HG03457 (cell line): ENCODE results near the gene GOPC.

Source experiments
- ATAC-seq: cut with Tn5 transposase; IDR thresholded peaks from one replicate; pipeline ENCODE4 v1.9.1; 2021; ENCODE audit warnings: moderate number of reproducible peaks; ENCODE audit not compliant: unreplicated experiment

The GOPC gene

DNA sequence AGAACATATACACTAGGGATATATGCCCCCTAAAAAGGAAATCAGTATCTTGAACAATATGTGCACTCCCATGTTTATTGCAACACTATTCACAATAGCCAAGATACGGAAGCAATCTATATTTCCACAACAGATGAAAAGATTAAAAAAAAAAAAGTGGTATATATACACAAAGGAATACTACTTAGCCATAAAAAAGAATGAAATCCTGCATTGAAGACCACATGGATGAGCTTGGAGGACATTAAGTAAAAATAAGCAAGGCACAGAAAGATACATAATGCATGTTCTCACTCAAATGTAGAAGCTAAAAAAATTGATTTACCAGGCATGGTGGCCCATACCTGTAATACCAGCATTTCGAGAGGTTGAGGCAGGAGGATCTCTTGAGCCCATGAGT is 4.6 kb downstream of the GOPC start:
- ATAC-seq: no peak

DNA sequence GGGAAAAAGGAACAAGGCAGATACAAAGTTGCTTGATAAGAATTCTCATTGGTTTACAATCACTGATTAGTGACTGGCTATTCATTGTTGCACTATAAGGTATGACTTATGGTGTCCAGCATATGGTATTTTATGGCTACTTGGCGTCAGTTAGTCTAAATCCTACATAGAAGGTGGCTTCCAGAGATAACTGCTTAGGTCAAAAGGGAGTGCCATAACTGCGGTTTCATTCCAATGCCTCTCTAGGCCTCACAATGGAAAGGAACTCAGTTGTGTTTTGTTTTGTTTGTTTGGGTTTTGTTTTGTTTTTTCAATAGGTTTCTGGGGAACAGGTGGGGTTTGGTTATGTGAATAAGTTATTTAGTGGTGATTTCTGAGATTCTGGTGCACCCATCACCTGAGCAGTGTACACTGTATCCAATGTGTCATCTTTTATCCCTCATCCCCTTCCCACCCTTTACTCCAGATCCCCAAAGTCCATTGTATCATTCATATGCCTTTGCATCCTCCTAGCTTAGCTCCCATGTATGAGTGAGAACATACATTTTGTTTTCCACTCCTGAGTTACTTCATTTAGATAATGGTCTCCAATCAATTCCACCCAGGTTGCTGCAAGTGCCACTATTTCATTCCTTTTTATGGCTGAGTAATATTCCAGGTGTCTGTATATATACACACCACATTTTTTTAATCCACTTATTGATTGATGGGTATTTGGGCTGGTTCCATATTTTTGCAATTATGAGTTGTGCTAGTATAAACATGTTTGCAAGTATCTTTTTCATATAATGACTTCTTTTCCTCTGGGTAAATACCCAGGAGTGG is 7.0 kb downstream of the GOPC start:
- no peak for ATAC-seq

DNA sequence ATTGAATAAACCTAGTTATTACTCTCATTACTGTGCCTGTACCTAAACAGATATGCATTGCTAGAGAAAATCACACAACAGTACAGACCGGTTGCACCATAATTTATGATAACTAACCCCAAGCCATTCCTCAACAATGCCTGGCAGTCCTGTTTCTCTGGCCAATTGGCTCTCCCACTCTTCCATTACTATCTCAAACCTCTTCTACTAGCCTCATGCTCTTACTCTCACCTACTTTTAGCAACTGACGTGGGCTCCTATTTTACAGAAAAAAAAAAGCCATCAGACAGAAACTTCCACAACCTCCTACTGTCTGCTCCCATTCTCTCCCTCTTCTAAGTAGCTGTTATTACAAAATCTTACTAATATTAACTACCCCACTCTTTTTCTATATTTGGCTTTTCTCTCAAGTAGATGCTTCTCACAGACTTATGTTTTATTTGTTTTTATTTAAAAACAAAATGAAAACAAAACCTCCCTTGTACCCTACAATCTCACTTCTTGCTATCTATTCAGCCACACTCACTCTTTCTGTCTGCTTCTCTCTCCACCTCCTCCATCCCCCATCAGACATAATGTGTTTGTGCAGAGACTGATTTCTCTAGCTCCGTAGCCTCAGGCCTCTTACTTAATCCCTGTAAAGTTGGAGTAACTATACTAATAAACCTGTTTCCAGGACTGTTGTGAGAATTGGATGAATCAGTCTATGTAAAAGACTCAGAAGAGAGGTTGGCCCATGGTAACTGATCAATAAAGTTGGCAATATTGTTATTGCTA is 9.1 kb downstream of the GOPC start:
- ATAC-seq: no peak

DNA sequence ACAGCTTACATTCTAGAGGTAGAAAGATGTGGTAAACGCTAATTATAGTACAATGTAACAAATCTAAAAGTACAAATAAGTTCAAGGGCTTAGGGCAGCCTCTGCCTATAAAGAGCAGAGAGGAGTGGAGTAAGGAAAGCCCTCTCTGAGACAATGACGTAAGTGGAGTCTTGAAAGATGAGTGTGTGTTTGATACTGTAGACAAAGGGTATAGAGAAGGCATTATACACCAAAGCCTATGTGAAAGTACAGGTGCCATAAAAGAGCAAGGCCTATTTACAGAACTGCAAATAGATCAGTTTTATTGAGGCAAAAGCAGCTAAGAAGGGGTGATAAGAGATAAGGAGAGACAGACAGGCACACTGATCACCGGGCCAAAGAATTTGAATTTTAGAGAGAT is 10.9 kb downstream of the GOPC start:
- ATAC-seq: no peak

DNA sequence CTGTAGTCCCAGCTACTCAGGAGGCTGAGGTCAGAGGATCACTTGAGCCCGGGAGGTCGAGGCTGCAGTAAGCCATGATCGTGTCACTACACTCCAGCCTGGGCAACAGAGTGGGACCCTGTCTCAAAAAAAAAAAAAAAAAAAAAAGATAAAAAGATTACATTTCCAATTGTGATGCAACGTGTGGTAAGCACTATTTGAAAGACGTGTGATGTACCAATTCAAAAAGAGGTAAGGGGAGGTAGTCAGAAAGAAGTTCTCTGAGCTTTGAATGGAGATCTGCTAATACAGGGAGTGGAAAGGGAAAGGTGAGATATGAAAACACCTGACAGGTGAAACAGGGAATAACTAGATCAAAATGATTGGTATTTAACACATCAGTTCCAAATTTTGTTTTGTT is 11.9 kb downstream of the GOPC start:
- ATAC-seq: no peak

DNA sequence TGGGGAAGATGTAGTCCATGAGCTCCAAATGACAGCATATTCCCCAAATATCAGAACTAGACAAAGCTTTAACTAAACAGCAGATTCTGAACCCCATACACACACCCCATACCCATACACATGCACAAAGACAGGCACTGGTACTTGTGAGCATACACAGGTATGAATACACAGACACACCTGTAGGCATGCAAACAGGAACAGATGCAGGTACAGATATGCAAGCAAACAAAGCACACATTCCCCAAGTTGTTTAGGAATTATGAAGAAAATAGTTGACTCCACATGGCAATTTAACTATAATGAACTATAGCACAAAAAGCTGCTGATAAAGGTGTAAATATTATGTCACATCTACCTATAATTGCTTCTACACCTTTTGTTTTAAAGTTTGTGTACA is 16.7 kb downstream of the GOPC start:
- ATAC-seq: no peak

DNA sequence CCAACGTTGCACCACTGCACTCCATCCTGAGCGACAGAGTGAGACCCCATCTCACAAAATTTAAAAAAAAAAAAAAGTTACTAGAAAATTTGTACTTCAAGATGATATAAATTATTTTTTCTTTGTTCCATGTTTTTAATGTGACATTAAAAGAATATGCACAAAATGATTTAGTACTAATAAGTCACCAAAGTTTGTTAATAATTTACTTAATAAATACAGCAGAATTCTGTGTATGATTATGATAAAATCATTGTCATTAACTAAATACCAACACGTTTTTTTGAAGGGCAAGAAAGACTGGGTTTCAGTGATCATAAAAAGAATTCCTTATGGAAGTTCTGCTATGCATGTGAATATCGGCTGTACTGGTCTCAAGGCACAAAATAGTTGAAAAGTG is 28.1 kb downstream of the GOPC start:
- ATAC-seq: no peak

DNA sequence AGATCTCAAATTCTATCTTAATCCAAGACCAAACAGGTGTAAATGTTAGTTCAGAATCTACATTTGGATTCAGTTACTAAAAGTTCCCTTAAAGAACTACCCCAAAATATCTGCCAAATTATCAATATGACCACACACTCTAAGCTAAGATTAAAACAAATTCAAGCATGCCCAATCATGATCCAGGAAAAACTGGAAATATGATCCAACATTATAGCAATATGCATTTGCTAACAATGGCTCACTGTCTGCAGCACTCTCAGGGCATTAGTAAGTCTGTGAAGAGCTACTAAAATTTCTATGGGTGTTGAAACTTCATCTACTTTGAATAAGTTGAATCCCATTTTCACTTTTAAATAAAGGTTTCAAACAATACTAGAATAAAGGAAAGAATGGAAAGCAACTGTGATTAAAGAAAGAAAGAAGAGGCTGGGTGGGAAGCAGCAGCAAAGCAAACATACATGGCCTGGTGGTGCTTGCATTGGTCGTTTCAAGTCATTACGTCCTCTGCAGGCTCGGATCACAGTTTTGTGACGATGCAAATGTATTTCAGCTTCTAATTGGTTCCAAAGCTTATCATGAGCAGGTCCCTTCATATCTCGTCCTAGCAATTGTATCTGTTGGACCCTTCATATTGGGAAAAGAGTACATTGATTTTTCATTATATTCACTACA is 29.2 kb downstream of the GOPC start:
- ATAC-seq: no peak

DNA sequence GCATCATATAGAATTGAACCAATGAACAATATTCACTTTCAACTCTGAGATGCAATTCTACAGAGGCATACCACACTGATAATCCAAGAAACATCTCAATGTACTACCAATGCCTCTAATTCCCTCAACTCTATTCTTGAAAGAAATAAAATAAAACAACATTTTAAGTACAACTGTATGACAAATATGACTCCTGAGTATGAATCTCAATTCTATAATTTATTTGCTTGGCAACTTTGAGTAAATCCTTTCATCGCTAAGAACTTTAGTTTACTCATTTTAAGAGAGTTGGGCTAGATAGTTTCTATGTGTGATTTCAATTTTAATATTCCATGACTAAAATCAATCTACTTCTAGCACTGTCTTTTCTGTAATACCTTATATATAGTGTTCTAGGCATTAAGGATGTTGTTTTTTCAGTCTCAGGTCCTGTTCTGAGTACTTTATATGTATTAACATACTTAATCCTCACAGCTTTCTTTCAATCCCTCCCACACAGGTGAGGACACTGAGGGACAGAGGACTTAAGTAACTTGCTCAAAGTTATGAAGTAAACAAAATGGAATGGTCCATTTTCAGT is 33.4 kb downstream of the GOPC start:
- ATAC-seq: no peak

DNA sequence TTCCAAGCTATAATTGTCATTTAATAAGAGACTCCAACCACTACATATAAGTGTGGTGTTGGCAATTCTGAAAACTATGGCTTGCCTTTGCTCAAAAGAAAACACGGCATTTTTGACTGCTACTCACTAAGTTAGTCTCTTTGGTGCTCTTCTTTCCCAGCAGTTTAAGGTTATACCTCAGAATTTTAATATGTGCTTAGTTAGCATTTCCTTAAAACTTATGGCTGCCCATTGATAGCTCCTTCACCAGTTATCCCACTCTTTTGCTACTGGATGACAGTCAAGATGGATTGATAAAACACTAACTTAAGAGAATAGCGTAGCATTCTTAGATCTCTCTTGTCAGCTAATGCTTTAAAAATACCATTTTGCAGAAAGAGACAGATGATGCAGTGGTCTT is 34.1 kb downstream of the GOPC start:
- ATAC-seq: no peak

DNA sequence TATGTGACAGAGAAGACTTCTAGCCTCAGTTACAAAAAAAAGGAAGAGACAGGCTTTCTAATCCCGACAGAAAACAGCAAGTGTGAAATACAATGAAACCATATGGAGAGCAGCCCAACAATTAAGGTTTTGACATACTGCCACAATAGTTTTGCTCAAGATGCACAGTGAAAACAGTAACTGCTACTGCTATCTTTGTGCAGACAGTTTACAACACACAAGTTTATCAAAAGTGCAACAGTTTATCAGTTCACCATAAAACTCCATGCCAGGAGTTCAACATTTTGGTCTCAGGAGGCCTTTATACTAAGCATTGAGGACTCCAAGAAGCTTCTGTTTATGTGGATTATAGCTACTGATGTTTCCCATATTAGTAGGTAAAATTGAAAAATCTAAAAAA is 37.6 kb downstream of the GOPC start:
- no peak for ATAC-seq

DNA sequence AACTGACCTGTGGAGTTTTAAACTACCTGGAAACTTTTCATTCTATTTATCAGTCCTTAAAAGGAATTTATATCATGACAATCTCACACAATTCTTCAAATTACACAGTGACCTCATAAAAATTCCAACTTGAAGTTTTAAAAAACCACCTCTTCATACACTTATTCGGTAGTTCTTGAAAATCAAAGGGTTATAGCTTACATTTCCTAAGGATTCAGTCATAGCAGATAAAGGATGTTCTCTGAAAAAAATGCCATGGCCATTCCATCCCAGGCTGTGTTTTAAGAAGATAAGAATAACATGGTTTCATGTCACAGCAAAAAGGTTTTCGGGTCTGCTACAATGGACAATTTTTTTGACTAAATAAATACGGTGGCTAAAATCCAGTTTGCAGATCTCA is 41.2 kb downstream of the GOPC start:
- ATAC-seq: no peak

DNA sequence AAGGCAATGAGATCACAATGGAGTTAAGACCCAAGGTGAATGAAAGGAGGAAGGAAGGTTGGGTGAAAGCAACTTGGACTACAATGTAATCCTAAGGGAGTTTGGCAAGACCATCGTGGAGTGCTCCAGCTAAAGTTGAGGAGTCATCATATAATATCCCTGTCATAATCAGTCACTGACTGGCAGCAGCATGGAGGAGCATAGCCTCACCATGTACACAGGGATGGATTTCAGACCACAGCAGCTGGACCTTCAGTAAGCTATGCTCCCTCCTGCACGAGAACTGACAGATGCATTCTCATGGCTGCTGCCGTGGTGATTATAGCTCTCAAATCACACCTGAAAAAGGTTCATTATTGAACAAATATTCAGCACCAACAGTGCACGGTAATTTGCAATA is 43.0 kb downstream of the GOPC start:
- ATAC-seq: no peak

DNA sequence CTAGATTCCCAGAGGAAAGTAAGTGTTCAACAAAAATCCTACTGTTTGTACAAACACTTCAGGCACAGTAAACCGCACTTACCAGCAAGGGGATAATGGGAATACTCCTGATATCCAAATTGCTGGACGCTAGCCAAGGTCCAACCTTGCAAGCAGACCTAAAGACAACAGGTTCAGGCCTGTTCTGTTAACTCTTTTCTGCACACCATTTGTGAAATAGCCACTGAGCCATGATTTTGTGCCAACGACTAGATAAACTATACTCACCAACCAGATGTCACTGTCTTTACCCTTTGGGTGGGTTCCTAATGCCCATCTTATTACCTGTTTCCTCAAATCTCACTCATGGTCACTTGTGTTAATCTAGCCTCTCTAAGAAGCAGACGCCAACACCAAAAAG is 43.5 kb downstream of the GOPC start:
- no peak for ATAC-seq

DNA sequence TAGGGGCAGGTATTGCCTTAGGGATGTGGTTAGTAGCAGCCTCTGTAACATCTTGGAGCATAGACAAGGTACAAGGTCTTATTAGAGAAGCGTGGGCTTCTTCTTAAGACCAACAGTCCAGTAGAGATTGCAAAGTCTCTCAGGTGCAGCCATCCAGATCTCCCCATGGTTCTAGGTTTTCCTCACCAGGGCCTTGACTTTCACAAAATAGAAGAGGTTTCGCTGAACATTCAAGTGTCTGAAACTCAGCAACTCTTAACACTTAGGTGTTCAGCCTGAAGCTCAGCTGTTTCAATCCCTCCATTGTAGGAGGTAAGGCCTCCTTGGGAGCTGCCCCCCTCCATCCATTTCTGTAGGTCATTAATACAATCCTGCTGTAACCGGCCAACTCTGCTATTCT is 44.4 kb downstream of the GOPC start:
- no peak for ATAC-seq

DNA sequence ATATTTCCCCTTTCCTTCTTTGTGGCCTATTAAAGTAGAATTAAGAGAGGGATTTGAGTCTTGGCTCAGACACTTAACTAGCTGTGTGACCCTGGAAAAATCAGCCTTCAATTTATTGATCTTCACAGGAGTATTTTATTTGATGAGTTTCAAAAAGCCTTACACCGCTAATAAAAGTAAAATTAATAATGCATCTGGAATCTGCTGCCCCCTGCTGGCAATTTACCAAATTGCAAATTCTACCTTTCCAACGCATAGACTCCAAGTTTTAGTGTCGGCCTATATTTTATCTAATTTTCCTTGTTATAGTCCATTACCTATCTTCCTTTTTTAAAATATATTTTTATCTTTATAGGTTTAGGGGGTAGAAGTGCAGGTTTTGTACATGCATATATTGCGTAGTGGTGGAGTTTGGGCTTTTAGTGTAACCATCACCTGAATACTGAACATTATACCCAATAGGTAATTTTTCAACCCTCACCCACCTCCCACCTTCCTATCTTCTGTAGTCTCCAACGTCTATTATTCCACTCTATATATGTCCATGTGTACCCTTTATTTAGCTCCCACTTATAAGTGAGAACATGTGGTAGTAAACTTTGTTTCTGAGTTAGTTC is 46.3 kb downstream of the GOPC start:
- no peak for ATAC-seq

DNA sequence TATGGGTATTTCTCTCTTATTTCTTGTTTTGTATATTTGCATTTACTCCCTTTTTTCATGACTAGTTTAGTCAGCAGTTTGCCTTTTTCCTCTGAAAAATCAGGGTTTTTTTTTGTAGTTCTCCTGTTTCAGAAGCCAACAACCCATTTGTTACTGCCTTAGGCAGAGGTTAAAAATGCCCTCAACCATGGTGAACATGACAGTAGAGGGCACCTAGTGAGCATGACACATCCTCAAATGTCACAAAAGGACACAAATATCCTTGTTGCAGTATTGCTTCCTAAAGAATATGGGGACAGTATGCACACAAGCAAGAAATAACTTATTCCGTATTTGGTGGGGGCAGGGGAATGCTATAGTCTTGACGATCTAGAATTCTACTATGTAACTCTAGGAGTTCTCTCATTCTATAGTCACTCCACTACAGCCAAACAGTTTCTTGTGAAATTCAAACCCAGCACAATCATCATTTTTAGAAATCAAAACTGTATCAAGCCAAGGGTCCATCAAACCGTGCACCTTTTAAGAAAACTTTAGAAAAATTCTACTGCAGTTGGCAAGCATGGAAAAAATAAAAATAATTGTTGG is 47.0 kb downstream of the GOPC start:
- no peak for ATAC-seq

DNA sequence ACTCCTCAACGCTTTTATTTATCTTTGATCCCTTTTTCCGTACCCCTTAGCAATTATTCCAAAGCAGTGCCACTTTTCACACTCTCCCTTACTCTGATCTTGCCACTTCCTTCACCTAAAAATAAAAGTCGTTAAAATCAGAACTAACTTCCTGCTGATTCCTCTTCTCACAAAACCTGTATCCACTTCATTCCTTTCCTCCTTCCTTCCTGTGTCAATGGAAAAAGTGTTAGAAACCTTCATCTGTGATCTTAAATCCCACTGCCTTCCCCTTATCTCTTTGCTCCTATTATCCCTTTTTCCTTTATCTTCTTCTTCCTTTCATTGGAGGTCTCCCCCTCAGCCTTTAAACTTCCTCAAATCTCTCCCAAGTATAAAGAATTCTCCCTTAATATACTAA is 49.2 kb downstream of the GOPC start:
- no peak for ATAC-seq

DNA sequence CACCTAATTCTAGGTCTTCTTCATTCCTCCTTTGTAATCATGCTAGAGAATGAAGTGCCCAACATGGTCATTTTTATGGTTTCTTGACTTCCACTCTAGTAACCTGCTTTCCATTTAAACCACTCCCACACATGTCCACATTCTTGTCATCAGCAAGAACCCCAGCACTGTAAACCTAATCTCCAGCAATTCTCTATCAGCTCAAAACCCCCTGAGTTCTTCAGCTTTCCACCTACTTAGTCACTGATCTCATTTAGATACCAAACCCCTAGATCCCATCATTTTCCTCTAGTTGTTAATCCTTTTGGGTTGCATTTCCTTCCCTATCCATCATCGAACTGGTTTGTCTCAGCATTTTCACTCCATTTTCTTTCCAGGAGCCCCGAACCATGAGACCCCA is 49.7 kb downstream of the GOPC start:
- ATAC-seq: no peak

DNA sequence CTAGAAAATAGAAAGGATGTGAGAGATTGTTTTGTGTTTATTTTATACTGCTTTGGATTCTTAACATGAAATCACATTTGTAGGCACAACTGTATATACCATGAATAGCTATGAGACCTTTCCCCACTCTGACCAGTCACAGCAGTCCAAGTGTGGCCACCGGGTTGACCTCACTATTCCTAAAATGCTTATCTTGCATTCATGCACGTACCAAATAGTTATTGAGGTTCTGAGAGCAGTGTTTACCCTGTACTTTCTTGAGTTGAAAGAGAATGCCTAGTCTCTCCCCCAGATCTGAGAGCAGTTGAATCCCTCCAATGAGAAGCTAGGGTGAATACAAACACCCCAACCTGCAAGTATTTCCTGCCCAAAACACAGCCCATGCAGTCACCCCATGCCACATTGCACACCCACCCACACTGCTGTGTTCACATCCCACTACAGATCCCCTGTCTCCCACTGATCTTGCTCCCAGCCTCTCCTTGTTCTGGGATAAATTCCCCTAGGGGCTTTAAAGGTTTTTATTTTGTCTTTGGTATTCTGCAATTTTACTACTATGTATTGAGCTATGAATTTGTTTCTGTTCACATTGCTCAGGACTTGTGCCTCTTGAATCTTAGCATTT is 51.6 kb downstream of the GOPC start:
- no peak for ATAC-seq
